Measurements from ENCODE around the gene CKMT2. TPM values are rescaled to one million over a fixed set of nuclear protein-coding genes. Genes with fewer than 3 reads are reported as not detected.

CKMT2 gene
- total and polyA plus RNA-seq, 2 of the 4 experiments (the other 2 are of a cell fraction), result 0.21 to 0.36 TPM

DNA sequence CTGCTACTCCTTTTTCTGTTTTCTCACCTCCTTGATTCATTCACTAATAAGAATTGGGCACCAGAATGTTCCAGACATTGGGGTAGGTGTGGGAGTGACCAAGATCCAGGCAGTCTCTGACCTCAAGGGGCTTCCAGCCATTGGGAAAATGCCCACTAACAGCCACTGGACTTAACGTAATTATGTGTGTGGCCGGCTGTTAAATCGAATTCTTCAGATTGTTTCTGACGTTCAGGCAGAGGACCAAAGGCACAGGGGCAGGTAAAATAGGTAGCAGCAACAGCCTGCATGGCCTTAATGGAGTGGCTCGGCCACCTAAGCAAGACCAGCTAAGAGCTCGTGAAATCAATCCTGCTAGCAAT, 48.4 kb upstream of the CKMT2 start:
- no peak for TF ChIP-seq RCOR1 (IDR thresholded peaks at IDR 0.05; ENCODE audit: insufficient replicate concordance, low read length)
- no peak for TF ChIP-seq FOS (IDR thresholded peaks at IDR 0.05; ENCODE audit: low read depth, low read length)
- TF ChIP-seq, protein P1, sequence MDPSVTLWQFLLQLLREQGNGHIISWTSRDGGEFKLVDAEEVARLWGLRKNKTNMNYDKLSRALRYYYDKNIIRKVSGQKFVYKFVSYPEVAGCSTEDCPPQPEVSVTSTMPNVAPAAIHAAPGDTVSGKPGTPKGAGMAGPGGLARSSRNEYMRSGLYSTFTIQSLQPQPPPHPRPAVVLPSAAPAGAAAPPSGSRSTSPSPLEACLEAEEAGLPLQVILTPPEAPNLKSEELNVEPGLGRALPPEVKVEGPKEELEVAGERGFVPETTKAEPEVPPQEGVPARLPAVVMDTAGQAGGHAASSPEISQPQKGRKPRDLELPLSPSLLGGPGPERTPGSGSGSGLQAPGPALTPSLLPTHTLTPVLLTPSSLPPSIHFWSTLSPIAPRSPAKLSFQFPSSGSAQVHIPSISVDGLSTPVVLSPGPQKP (IDR thresholded peaks at IDR 0.05; ENCODE audit: borderline replicate concordance, low read depth, low read length), result no peak
- no peak for TF ChIP-seq SMC3 (IDR thresholded peaks at IDR 0.05; ENCODE audit: low read depth, low read length)
- H3K14ac ChIP-seq (replicated peaks; ENCODE audit: low read depth, low read length), result no peak overlapping the region
- in situ Hi-C loops (cut with MboI; ENCODE audit: low sequenced_read_pairs), result no loop called here
- ChIA-PET CTCF (interaction anchor here (0.6 kb wide), 1 partner anchor 249 kb away, joined by 4 read pairs; no protein-coding TSS in a partner anchor), POLR2A (ENCODE audit: unreplicated experiment) (no interaction called here)
- H2AK9ac ChIP-seq (replicated peaks; ENCODE audit: low read depth, low read length, poor library complexity), result no peak overlapping the region
- H3K23ac ChIP-seq (ENCODE audit: low read depth, low read length), result no peak overlapping the region
- intact Hi-C loops (cut with micrococcal nuclease), result no loop called here
- H3K4me3 ChIP-seq (ENCODE audit: insufficient read depth, low read depth, low read length), result no peak overlapping the region
- no peak overlapping the region for H2BK5ac ChIP-seq (ENCODE audit: low read depth, low read length, poor library complexity, severe bottlenecking)
- ATAC-seq (ENCODE audit: low read depth) (no peak), DNase-seq (no peak)
- peaks cover 9% of the 10 kb centered on the region; the same call in 1 of the 2 replicates for H3K36me3 ChIP-seq (ENCODE audit: control insufficient read depth, insufficient read depth, low read length)
- no peak overlapping the region for H3K9ac ChIP-seq (ENCODE audit: low read depth, low read length)
- no peak overlapping the region for H3K27ac ChIP-seq (ENCODE audit: insufficient read depth, low read length)
- H4K5ac ChIP-seq (ENCODE audit: low read depth, low read length), result no peak overlapping the region
- H2AK5ac ChIP-seq (ENCODE audit: low read depth, low read length), result no peak overlapping the region
- H3K4ac ChIP-seq (ENCODE audit: low read depth, low read length), result no peak overlapping the region
- H3K4me2 ChIP-seq (ENCODE audit: low read depth, low read length), result no peak overlapping the region
- H2BK15ac ChIP-seq (ENCODE audit: low read depth, low read length), result no peak overlapping the region
- no peak overlapping the region for H3K18ac ChIP-seq (ENCODE audit: low read depth, low read length)
- 75% methylated on average over 4 of the region's 6 CpGs; no CpG with 5 or more reads in 1 of the 2 experiments for WGBS, 2 experiments (ENCODE audit: extremely low coverage in 2 of 2, insufficient read length in 1 of 2)
- H3K79me1 ChIP-seq (ENCODE audit: low read depth in 1 of 2, low read length in 2 of 2), result no peaks in the 10 kb centered on the region; a peak in 1 of 4 replicates
- H4K20me1 ChIP-seq (ENCODE audit: insufficient read depth, low read length), result no peaks in the 10 kb centered on the region
- no peaks in the 10 kb centered on the region for H3K4me1 ChIP-seq (ENCODE audit: control insufficient read depth, insufficient read depth, low read length)
- H3K56ac ChIP-seq (ENCODE audit: extremely low read depth, insufficient read depth, low read length), result no peak overlapping the region
- no peak overlapping the region for H4K91ac ChIP-seq (ENCODE audit: insufficient read depth, low read depth, low read length)
- H2AFZ ChIP-seq (replicated peaks; ENCODE audit: low read length, poor library complexity), result no peak overlapping the region
- H3K9me3 ChIP-seq (ENCODE audit: control insufficient read depth, insufficient read depth, low read length), result no peaks in the 10 kb centered on the region
- no TSS peak for BruUV-seq (replicated peaks)
- H4K8ac ChIP-seq (ENCODE audit: low read depth in 2 of 2, low read length in 2 of 2), result no peak overlapping the region
- dilution Hi-C loops (cut with HindIII; ENCODE audit: low sequenced_read_pairs, unreplicated experiment), result no loop called here
- H3K27me3 ChIP-seq (ENCODE audit: control insufficient read depth, insufficient read depth, low read length), result no peaks in the 10 kb centered on the region
- H2BK120ac ChIP-seq (ENCODE audit: low read depth, low read length), result no peak overlapping the region
- no peak overlapping the region for H2BK20ac ChIP-seq (ENCODE audit: low read depth, low read length)
- peaks cover 5% of the 10 kb centered on the region; the same call in 1 of the 2 replicates for H3K9me1 ChIP-seq (ENCODE audit: insufficient read depth, low read length)

Measured in IMR-90 (cell line).